Neuronal stem cell (in vitro differentiated cells): ENCODE measurements around the gene PSME3. TPM values are rescaled to one million over a fixed set of nuclear protein-coding genes. Genes with fewer than 3 reads are reported as not detected.
A peak's percentile ranks its signal among the peaks of the same experiment; 100 is the strongest.

Source experiments
- DNase-seq: peaks from one replicate; pipeline ENCODE4 v3.0.0-alpha.2; 2013; ENCODE audit warnings: low spot score
- H2AFZ ChIP-seq: one replicate; pipeline ENCODE4 v1.6.1; 2013; ENCODE audit warnings: mild to moderate bottlenecking, low read length, inconsistent platforms
- H2AK5ac ChIP-seq: 2 replicates; pipeline ENCODE4 v1.6.1; 2013; ENCODE audit warnings: low read depth, mild to moderate bottlenecking, inconsistent platforms, low read length, moderate library complexity, mixed read lengths
- H2BK120ac ChIP-seq: 2 replicates; pipeline ENCODE4 v1.6.1; 2013; ENCODE audit warnings: low read depth, mild to moderate bottlenecking, inconsistent platforms, low read length, moderate library complexity, mixed read lengths
- H2BK12ac ChIP-seq: one replicate; pipeline ENCODE4 v1.6.1; 2013; ENCODE audit warnings: low read length, inconsistent platforms
- H2BK15ac ChIP-seq: 2 replicates; pipeline ENCODE4 v1.6.1; 2013; ENCODE audit warnings: mild to moderate bottlenecking, low read length, inconsistent platforms, mixed read lengths
- H2BK5ac ChIP-seq: one replicate; pipeline ENCODE4 v1.6.1; 2013; ENCODE audit warnings: inconsistent platforms, mild to moderate bottlenecking, low read length, moderate library complexity
- H3K14ac ChIP-seq: one replicate; pipeline ENCODE4 v1.6.1; 2013; ENCODE audit warnings: low read length, inconsistent platforms
- H3K18ac ChIP-seq: 2 replicates; pipeline ENCODE4 v1.6.1; 2013; ENCODE audit warnings: low read length, inconsistent platforms
- H3K23ac ChIP-seq: 2 replicates; pipeline ENCODE4 v1.6.1; 2013; ENCODE audit warnings: low read depth, mild to moderate bottlenecking, mixed read lengths, low read length, inconsistent platforms; ENCODE audit not compliant: poor library complexity
- H3K27ac ChIP-seq: replicated peaks from 3 replicates; pipeline ENCODE4 v1.5.1; 2013; ENCODE audit warnings: low read length, inconsistent platforms
- H3K27me3 ChIP-seq, 3 experiments: 2 replicates each; pipeline ENCODE4 v1.6.1; 2013; ENCODE audit warnings: low read length in 3 of 3, mild to moderate bottlenecking in 2 of 3, inconsistent platforms in 1 of 3, low read depth in 1 of 3, mixed read lengths in 1 of 3, moderate library complexity in 1 of 3; ENCODE audit not compliant: control insufficient read depth in 3 of 3, insufficient read depth in 3 of 3
- H3K36me3 ChIP-seq, 2 donors: replicated peaks in 1 of 2; 2 replicates each; pipeline ENCODE4 v1.6.1; 2013; ENCODE audit warnings: low read length in 2 of 2; ENCODE audit not compliant: control insufficient read depth in 2 of 2, insufficient read depth in 2 of 2
- H3K4ac ChIP-seq: 2 replicates; pipeline ENCODE4 v1.6.1; 2013; ENCODE audit warnings: inconsistent platforms, mild to moderate bottlenecking, low read length, moderate library complexity
- H3K4me1 ChIP-seq, 2 donors: 1 replicate in 1 of 2; 2 replicates in 1 of 2; pipeline ENCODE4 v1.6.1; 2013; ENCODE audit warnings: low read length in 2 of 2, low read depth in 1 of 2; ENCODE audit not compliant: control insufficient read depth in 2 of 2, insufficient read depth in 1 of 2
- H3K4me2 ChIP-seq: one replicate; pipeline ENCODE4 v1.6.1; 2013; ENCODE audit warnings: mild to moderate bottlenecking, low read length, inconsistent platforms; ENCODE audit not compliant: insufficient read depth, poor library complexity, severe bottlenecking
- H3K4me3 ChIP-seq, 2 donors: 2 replicates each; pipeline ENCODE4 v1.5.1; 2013; ENCODE audit warnings: low read length in 2 of 2, mild to moderate bottlenecking in 2 of 2, inconsistent platforms in 1 of 2, moderate library complexity in 1 of 2
- H3K79me1 ChIP-seq: one replicate; pipeline ENCODE4 v1.6.1; 2013; ENCODE audit warnings: low read depth, mild to moderate bottlenecking, inconsistent platforms, low read length, moderate library complexity
- H3K9ac ChIP-seq: one replicate; pipeline ENCODE4 v1.6.1; 2013; ENCODE audit warnings: mild to moderate bottlenecking, low read depth, low read length, inconsistent platforms; ENCODE audit not compliant: poor library complexity
- H3K9me3 ChIP-seq, 2 donors: replicated peaks in 1 of 2; 2 replicates each; pipeline versions ENCODE3 to v1.6.1; 2013; ENCODE audit warnings: low read length in 2 of 2, mild to moderate bottlenecking in 2 of 2, inconsistent platforms in 1 of 2, low read depth in 1 of 2, mixed read lengths in 1 of 2, moderate library complexity in 1 of 2; ENCODE audit not compliant: control insufficient read depth in 2 of 2, insufficient read depth in 1 of 2
- H4K8ac ChIP-seq: one replicate; pipeline ENCODE4 v1.6.1; 2013; ENCODE audit warnings: low read depth, mild to moderate bottlenecking, inconsistent platforms, low read length, moderate library complexity
- H4K91ac ChIP-seq: one replicate; pipeline ENCODE4 v1.6.1; 2013; ENCODE audit warnings: low read length, low read depth, mild to moderate bottlenecking, inconsistent platforms; ENCODE audit not compliant: poor library complexity
- WGBS, 2 donors: extraction: QIAGEN DNeasy Blood & Tissue Kit; methylation state at CpG; one replicate each; pipeline ENCODE4 v1.1.7; 2013; ENCODE audit warnings: missing lambda C conversion rate in 2 of 2, mixed read lengths in 1 of 2; ENCODE audit not compliant: insufficient read length in 2 of 2, insufficient replicate concordance in 1 of 2; ENCODE audit errors: extremely low coverage in 2 of 2; 5-methylcytosine and 5-hydroxymethylcytosine counted together
- small RNA-seq: library from polyadenylated mRNA; stranded (forward); fragments of <200 nt; extraction: miRNeasy Mini kit (QIAGEN cat#:217004); gene quantifications from one replicate; pipeline ENCODE3, GENCODE V24; 2013; ENCODE audit not compliant: insufficient read depth

PSME3 gene

GRCh38 chr17:42889809-42890208 is 56.6 kb downstream of the PSME3 start:
- Histone ChIP-seq H4K91ac (no peak overlapping the region), H4K8ac (no peak overlapping the region), H2BK15ac (no peak overlapping the region), H3K9me3 (peaks cover 0 to 4% of the 10 kb centered on the region in 2 donors), H2AK5ac (no peak overlapping the region), H2AFZ (no peak overlapping the region), H3K4me2 (no peak overlapping the region), H3K27ac (no peak overlapping the region), H2BK120ac (no peak overlapping the region), H3K36me3 (no peaks in the 10 kb centered on the region), H3K79me1 (no peaks in the 10 kb centered on the region), H3K23ac (no peak overlapping the region), H2BK12ac (no peak overlapping the region), H3K9ac (no peak overlapping the region), H3K4me1 (peaks cover 0 to 4% of the 10 kb centered on the region in 2 donors), H2BK5ac (no peak overlapping the region), H3K4me3 (no peak overlapping the region), H3K14ac (no peak overlapping the region), H3K27me3 (peaks cover 0 to 45% (median 0%) of the 10 kb centered on the region in 3 experiments), H3K18ac (no peak overlapping the region), H3K4ac (no peak overlapping the region)
- no peak for DNase-seq
- whole genome bisulfite sequencing, 2 donors: no CpG with 5 or more reads among the region's 7 CpGs

- Histone ChIP-seq H3K4me2 (no peak overlapping the region), H4K8ac (no peak overlapping the region), H2BK120ac (no peak overlapping the region), H3K18ac (no peak overlapping the region), H2AK5ac (no peak overlapping the region), H2AFZ (peak overlapping the region; percentile 73), H3K27ac (no peak overlapping the region), H3K9me3 (peaks cover 0 to 4% of the 10 kb centered on the region in 2 donors), H2BK5ac (no peak overlapping the region), H3K27me3 (peaks cover 0 to 51% (median 0%) of the 10 kb centered on the region in 3 experiments), H3K9ac (no peak overlapping the region), H2BK12ac (no peak overlapping the region), H3K23ac (no peak overlapping the region), H3K4ac (no peak overlapping the region), H3K79me1 (no peaks in the 10 kb centered on the region), H3K4me1 (peaks cover 0 to 4% of the 10 kb centered on the region in 2 donors), H4K91ac (no peak overlapping the region), H2BK15ac (no peak overlapping the region), H3K14ac (no peak overlapping the region), H3K36me3 (no peaks in the 10 kb centered on the region), H3K4me3 (no peak overlapping the region)
- DNase-seq: no peak
- WGBS, 2 donors: no CpG with 5 or more reads among the region's 10 CpGs
Measured at GRCh38 chr17:42891539-42892152, 58.4 kb downstream of the PSME3 start.

GRCh38 chr17:42893359-42893758 is 60.2 kb downstream of the PSME3 start:
- Histone ChIP-seq H4K8ac (no peak overlapping the region), H4K91ac (no peak overlapping the region), H2AFZ (no peak overlapping the region), H2BK5ac (no peak overlapping the region), H3K36me3 (no peaks in the 10 kb centered on the region), H3K4me1 (peaks cover 0 to 4% of the 10 kb centered on the region in 2 donors), H3K4me2 (no peak overlapping the region), H3K9ac (no peak overlapping the region), H2AK5ac (no peak overlapping the region), H3K79me1 (no peaks in the 10 kb centered on the region), H2BK15ac (no peak overlapping the region), H3K4ac (no peak overlapping the region), H2BK12ac (no peak overlapping the region), H3K9me3 (peaks cover 0 to 4% of the 10 kb centered on the region in 2 donors), H3K27ac (no peak overlapping the region), H3K23ac (no peak overlapping the region), H3K4me3 (no peak overlapping the region), H3K18ac (no peak overlapping the region), H3K14ac (no peak overlapping the region), H2BK120ac (no peak overlapping the region), H3K27me3 (peaks cover 0 to 47% (median 0%) of the 10 kb centered on the region in 3 experiments)
- DNase-seq: no peak
- WGBS, 2 donors: no CpG with 5 or more reads among the region's 4 CpGs

Small RNA genes lying within 50 kb of the gene (small RNA-seq; reads per million reads assigned to genes)
- gene MIR6781: not detected
- not detected for gene RNU6-287P
